Endothelial cell (in vitro differentiated cells): ENCODE measurements around the gene SLC4A8. TPM values are rescaled to one million over a fixed set of nuclear protein-coding genes. Genes with fewer than 3 reads are reported as not detected.

Experiments used
- DNase-seq: peaks from one replicate; pipeline ENCODE4 v3.0.0; 2021; ENCODE audit warnings: low spot score
- H3K27ac Mint-ChIP-seq: one replicate; pipeline ENCODE4 v1.8.0; 2021; ENCODE audit warnings: mixed read lengths, inconsistent platforms; ENCODE audit not compliant: unreplicated experiment
- H3K27me3 Mint-ChIP-seq: one replicate; pipeline ENCODE4 v1.8.0; 2021; ENCODE audit warnings: mild to moderate bottlenecking, moderate library complexity, mixed read lengths, inconsistent platforms; ENCODE audit not compliant: unreplicated experiment
- H3K36me3 Mint-ChIP-seq: one replicate; pipeline ENCODE4 v1.8.0; 2021; ENCODE audit warnings: mild to moderate bottlenecking, low read depth, mixed read lengths, inconsistent platforms; ENCODE audit not compliant: unreplicated experiment
- H3K4me1 Mint-ChIP-seq: one replicate; pipeline ENCODE4 v1.8.0; 2021; ENCODE audit warnings: mild to moderate bottlenecking, mixed read lengths, inconsistent platforms; ENCODE audit not compliant: unreplicated experiment
- H3K4me3 Mint-ChIP-seq: one replicate; pipeline ENCODE4 v1.8.0; 2021; ENCODE audit warnings: mild to moderate bottlenecking, mixed read lengths, inconsistent platforms; ENCODE audit not compliant: unreplicated experiment
- H3K9me3 Mint-ChIP-seq: one replicate; pipeline ENCODE4 v1.8.0; 2021; ENCODE audit warnings: mixed read lengths, inconsistent platforms; ENCODE audit not compliant: unreplicated experiment
- long read RNA-seq: library from polyadenylated mRNA; unstranded; transcript quantifications from one replicate; pipeline ENCODE4 v2.0.0, GENCODE V29; 2020; ENCODE audit not compliant: unreplicated experiment
- total RNA-seq: library from RNA; stranded (reverse); fragmentation: NEBNext Ultra II Directional; extraction: Animal tissue kit (Norgen Biotek cat#: 25700); gene quantifications from one replicate; pipeline ENCODE4 v1.2.1, GENCODE V29; 2021; ENCODE audit not compliant: unreplicated experiment
- TF ChIP-seq, protein P1 (sequence below): fragments of 200-600 bp; sonication (generic); IDR thresholded peaks from one replicate; pipeline ENCODE4 v1.5.0; 2021; ENCODE audit warnings: antibody characterized with exemption; ENCODE audit not compliant: unreplicated experiment

The SLC4A8 gene
- 16.7 TPM for total RNA-seq
- long read RNA-seq, partial matches to known transcripts, result 1 of 2 reads
- long read RNA-seq, other reads (novel, unspliced or antisense), result 1 of 2 reads

- peak; percentile 93 for DNase-seq
- H3K27me3 Mint-ChIP-seq, result peaks cover 2% of the 10 kb centered on the region
- no peaks in the 10 kb centered on the region for H3K9me3 Mint-ChIP-seq
- peak within 1 kb of the TSS; percentile 87 for H3K4me3 Mint-ChIP-seq
- peaks cover 32% of the 10 kb centered on the region for H3K4me1 Mint-ChIP-seq
- TF ChIP-seq, protein P1, sequence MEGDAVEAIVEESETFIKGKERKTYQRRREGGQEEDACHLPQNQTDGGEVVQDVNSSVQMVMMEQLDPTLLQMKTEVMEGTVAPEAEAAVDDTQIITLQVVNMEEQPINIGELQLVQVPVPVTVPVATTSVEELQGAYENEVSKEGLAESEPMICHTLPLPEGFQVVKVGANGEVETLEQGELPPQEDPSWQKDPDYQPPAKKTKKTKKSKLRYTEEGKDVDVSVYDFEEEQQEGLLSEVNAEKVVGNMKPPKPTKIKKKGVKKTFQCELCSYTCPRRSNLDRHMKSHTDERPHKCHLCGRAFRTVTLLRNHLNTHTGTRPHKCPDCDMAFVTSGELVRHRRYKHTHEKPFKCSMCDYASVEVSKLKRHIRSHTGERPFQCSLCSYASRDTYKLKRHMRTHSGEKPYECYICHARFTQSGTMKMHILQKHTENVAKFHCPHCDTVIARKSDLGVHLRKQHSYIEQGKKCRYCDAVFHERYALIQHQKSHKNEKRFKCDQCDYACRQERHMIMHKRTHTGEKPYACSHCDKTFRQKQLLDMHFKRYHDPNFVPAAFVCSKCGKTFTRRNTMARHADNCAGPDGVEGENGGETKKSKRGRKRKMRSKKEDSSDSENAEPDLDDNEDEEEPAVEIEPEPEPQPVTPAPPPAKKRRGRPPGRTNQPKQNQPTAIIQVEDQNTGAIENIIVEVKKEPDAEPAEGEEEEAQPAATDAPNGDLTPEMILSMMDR, result peak; percentile 87
- no peaks in the 10 kb centered on the region for H3K36me3 Mint-ChIP-seq
- no peak within 1 kb of the TSS for H3K27ac Mint-ChIP-seq
Observed at GRCh38 chr12:51424662-51425539, at the start of gene SLC4A8. Gene SLC4A8, plus strand, starts transcription at chr12:51424831. Its CDS starts 157 bp downstream, at chr12:51424988.

DNA sequence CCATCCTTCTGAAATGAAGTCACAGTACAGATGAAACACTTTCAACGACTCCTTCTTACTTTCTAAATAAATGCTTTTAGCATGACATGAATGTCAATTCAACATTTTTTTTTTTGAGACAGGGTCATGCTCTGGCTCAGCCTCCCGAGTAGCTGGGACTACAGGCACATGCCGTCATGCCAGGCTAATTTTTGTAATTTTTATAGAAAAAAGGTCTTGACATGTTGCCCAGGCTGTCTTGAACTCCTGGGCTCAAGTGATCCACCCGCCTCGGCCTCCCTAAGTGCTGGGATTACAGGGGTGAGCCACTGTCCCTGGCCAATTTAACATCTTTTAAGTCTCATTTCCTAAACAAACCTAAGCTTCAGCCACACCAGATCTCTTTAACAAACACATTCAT is 49.8 kb upstream of the SLC4A8 start:
- H3K9me3 Mint-ChIP-seq, result no peaks in the 10 kb centered on the region
- peaks cover 21% of the 10 kb centered on the region for H3K36me3 Mint-ChIP-seq
- peaks cover 35% of the 10 kb centered on the region for H3K4me1 Mint-ChIP-seq
- TF ChIP-seq, protein P1, result no peak
- no peak for DNase-seq
- H3K27me3 Mint-ChIP-seq, result no peaks in the 10 kb centered on the region
- peak overlapping the region; percentile 62 for H3K27ac Mint-ChIP-seq
- no peak overlapping the region for H3K4me3 Mint-ChIP-seq

GRCh38 chr12:51377099-51377984 is 47.3 kb upstream of the SLC4A8 start:
- TF ChIP-seq, protein P1, result no peak
- Mint-ChIP-seq H3K4me1 (peaks cover 33% of the 10 kb centered on the region), H3K27me3 (peaks cover 2% of the 10 kb centered on the region), H3K36me3 (peaks cover 21% of the 10 kb centered on the region), H3K9me3 (no peaks in the 10 kb centered on the region), H3K4me3 (peak overlapping the region; percentile 40), H3K27ac (no peak overlapping the region)
- no peak for DNase-seq

- DNase-seq, result no peak
- no peak overlapping the region for H3K27ac Mint-ChIP-seq
- H3K4me3 Mint-ChIP-seq, result no peak overlapping the region
- peaks cover 5% of the 10 kb centered on the region for H3K27me3 Mint-ChIP-seq
- H3K4me1 Mint-ChIP-seq, result peaks cover 38% of the 10 kb centered on the region
- TF ChIP-seq, protein P1, result no peak
- peaks cover 16% of the 10 kb centered on the region for H3K36me3 Mint-ChIP-seq
- no peaks in the 10 kb centered on the region for H3K9me3 Mint-ChIP-seq
Observed at GRCh38 chr12:51378749-51379148, 45.9 kb upstream of the SLC4A8 start.
